Right lobe of liver (tissue), 4 donors: ENCODE results near the gene APLP2.

Experiments used
- CTCF ChIP-seq, 4 donors: fragments of 200-600 bp in 3 of 4; fragments of 450-650 bp in 1 of 4; IDR thresholded peaks; one replicate each; pipeline versions ENCODE4 v1.5.1 to v1.8.0; 2016 to 2022; ENCODE audit warnings: antibody characterized with exemption in 4 of 4, mild to moderate bottlenecking in 2 of 4
- POLR2A ChIP-seq: fragments of 450-650 bp; IDR thresholded peaks from one replicate; pipeline ENCODE4 v1.6.1; 2017; ENCODE audit warnings: antibody characterized with exemption, mild to moderate bottlenecking
- donor health status: DM: no; HTN: no; CAD: no.
- donor health status: DM: no; HTN: no; CAD: no.
- donor health status: DM: no; HTN: yes; CAD: no.

DNA sequence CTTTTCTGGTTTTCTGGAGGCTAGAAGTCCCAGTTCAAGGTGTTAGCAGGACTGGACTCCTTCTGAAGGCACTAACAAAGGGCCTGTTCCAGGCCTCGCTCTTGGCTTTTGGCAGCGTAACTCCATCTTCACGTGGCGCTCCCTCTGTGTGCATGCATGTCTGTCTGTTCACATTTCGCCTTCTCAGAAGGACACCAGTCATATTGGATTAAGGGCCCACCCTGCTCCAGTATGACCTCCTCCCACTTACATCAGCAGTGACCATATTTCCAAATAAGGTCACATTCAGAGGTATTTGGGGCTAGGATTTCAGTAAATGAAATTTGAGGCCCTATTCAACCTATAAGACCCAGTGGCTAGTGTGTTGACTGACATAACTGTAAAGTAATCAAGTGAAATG lies 20.0 kb downstream of the APLP2 start:
- TF ChIP-seq CTCF (IDR thresholded peaks at IDR 0.05) (no peak), POLR2A (no peak)
